ENCODE measurements around the gene POU2AF2.
"Not testable (repeated sequence)": the region's sequence is repeated elsewhere in the genome, so short reads cannot be mapped to it uniquely, and the experiment has no call there.

The POU2AF2 gene

DNA sequence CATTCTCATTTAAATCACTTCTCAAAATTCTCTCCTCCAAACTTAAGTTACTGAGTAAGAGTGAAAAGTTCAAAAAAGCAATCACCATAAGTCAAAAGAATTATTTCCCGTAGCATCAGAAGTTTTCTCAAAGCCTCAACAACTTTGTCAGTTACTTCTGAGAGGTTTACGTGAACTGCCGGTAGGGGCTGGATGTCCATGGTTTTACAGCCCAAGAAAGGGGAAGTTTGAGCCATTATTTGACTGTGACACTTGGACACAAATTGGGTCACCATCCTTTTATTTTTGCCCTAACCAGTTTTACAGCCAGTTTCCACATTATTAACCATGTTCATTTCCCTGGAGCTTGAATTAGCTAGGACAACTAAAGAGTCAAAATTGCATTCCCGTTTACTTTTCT, 60.4 kb downstream of the POU2AF2 start:
- peaks cover 3% of the 10 kb centered on the region for H3K27me3 ChIP-seq (ENCODE audit: control insufficient read depth, insufficient read depth, low read length)
- no peak overlapping the region for H3K9ac ChIP-seq (ENCODE audit: low read length)
- H3K4me3 ChIP-seq (ENCODE audit: low read length) = no peak overlapping the region
- H3K36me3 ChIP-seq (ENCODE audit: control insufficient read depth, low read depth, low read length) = no peaks in the 10 kb centered on the region
- no peaks in the 10 kb centered on the region for H3K9me3 ChIP-seq (ENCODE audit: control insufficient read depth, low read depth, low read length)
- no peak overlapping the region for H3K27ac ChIP-seq (ENCODE audit: low read length)
- H3K4me1 ChIP-seq (ENCODE audit: control insufficient read depth, low read depth, low read length) = peaks cover 13% of the 10 kb centered on the region

GRCh38 chr11:111306321-111306720, 60.8 kb downstream of the POU2AF2 start:
- no peaks in the 10 kb centered on the region for H3K36me3 ChIP-seq (ENCODE audit: control insufficient read depth, low read depth, low read length)
- H3K9ac ChIP-seq (ENCODE audit: low read length) = no peak overlapping the region
- H3K4me3 ChIP-seq (ENCODE audit: low read length) = no peak overlapping the region
- no peaks in the 10 kb centered on the region for H3K27me3 ChIP-seq (ENCODE audit: control insufficient read depth, insufficient read depth, low read length)
- peaks cover 13% of the 10 kb centered on the region for H3K4me1 ChIP-seq (ENCODE audit: control insufficient read depth, low read depth, low read length)
- H3K27ac ChIP-seq (ENCODE audit: low read length) = no peak overlapping the region
- no peaks in the 10 kb centered on the region for H3K9me3 ChIP-seq (ENCODE audit: control insufficient read depth, low read depth, low read length)

DNA sequence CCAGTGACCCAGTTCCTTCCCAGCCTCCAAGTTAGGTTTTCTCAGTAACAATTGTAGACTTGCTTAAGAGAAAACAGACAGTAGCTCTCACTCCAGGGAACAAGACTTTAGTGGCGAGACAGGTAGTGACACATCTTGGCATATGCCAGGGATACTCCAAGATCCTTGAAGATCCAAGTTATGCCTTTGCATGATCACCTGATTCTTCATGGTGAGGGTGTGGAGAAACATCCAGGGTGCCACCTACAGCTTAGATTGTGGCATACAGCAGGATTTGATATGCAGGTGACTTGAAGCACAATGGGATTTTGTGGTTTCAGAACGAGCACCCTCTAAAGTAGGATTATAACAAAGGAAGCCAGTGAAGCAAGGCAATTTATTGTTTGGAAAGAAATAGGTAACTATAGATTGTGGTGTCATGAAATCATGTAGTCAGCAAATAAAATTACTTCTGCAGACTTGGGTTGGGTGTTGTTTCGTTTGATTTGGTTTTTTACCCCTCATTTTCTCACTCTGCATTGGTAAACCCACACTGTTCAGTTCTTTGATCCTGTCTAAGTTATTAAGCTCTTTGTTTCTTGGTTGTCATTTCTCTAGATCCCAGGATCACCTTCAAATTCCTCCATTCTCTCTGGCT, 62.1 kb downstream of the POU2AF2 start:
- Histone ChIP-seq H3K4me3 (ENCODE audit: low read length) (no peak overlapping the region), H3K27ac (ENCODE audit: low read length) (no peak overlapping the region), H3K27me3 (ENCODE audit: control insufficient read depth, insufficient read depth, low read length) (no peaks in the 10 kb centered on the region), H3K9ac (ENCODE audit: low read length) (no peak overlapping the region), H3K9me3 (ENCODE audit: control insufficient read depth, low read depth, low read length) (no peaks in the 10 kb centered on the region), H3K4me1 (ENCODE audit: control insufficient read depth, low read depth, low read length) (peaks cover 10% of the 10 kb centered on the region), H3K36me3 (ENCODE audit: control insufficient read depth, low read depth, low read length) (no peaks in the 10 kb centered on the region)

DNA sequence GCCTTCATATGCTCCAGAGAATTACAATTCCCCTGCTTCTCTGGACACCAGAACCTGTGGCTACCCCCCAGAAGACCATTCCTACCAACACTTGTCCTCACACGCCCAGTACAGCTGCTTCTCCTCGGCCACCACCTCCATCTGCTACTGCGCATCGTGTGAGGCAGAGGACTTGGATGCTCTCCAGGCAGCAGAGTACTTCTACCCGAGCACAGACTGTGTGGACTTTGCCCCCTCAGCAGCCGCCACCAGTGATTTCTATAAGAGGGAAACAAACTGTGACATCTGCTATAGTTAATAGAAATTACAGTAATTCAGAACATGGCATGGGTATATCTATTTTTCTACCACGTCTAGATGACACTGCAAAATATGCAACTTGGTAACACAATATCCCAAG, 62.6 kb downstream of the POU2AF2 start:
- Histone ChIP-seq H3K27ac (ENCODE audit: low read length) (no peak overlapping the region), H3K36me3 (ENCODE audit: control insufficient read depth, low read depth, low read length) (no peaks in the 10 kb centered on the region), H3K9ac (ENCODE audit: low read length) (no peak overlapping the region), H3K27me3 (ENCODE audit: control insufficient read depth, insufficient read depth, low read length) (no peaks in the 10 kb centered on the region), H3K4me1 (ENCODE audit: control insufficient read depth, low read depth, low read length) (peaks cover 5% of the 10 kb centered on the region), H3K9me3 (ENCODE audit: control insufficient read depth, low read depth, low read length) (no peaks in the 10 kb centered on the region), H3K4me3 (ENCODE audit: low read length) (no peak overlapping the region)

- Histone ChIP-seq H3K4me3 (ENCODE audit: low read length) (no peak overlapping the region), H3K9me3 (ENCODE audit: control insufficient read depth, low read depth, low read length) (no peaks in the 10 kb centered on the region), H3K4me1 (ENCODE audit: control insufficient read depth, low read depth, low read length) (no peaks in the 10 kb centered on the region), H3K36me3 (ENCODE audit: control insufficient read depth, low read depth, low read length) (no peaks in the 10 kb centered on the region), H3K9ac (ENCODE audit: low read length) (no peak overlapping the region), H3K27ac (ENCODE audit: low read length) (no peak overlapping the region), H3K27me3 (ENCODE audit: control insufficient read depth, insufficient read depth, low read length) (no peaks in the 10 kb centered on the region)
Measured at GRCh38 chr11:111309215-111309915, 63.8 kb downstream of the POU2AF2 start.

DNA sequence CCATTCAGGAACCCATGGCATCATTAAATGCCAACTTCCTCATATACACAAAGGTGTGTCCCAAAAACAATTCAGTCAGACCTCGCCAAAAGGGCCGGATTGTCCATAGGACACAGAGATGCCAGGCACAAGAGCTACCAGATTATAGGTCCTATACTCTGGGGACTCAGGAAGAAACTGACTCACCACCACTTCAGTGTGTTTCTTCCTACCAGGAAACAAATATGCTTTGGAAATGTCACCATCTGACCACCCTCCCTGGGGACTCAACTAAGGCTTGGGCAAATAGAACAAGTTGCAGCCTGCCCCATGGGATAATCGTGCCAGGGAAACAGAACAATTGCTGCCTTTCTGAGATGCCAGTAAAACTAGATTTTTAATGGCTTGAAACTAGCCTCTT, 64.6 kb downstream of the POU2AF2 start:
- no peak overlapping the region for H3K27ac ChIP-seq (ENCODE audit: low read length)

DNA sequence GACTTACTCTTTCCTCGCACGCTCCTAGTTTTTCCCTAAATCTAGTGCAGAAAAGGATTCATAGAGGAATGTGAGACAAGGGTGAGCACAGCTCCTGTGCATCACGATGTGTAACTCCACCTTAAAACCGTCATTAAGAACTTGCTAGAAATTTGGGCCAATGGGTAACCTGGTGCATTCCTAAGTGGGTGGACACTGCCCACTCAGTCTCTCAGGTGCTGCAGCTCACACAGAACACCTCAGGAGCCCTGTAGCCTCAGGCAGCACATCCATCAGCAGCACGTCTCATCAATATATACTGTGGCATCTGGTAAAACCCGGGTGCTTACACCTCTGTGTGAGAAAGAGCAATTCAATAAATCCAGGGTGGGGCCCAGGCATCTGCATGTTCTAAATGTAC, 65.2 kb downstream of the POU2AF2 start:
- no peak overlapping the region for H3K9ac ChIP-seq (ENCODE audit: low read length)
- no peaks in the 10 kb centered on the region for H3K36me3 ChIP-seq (ENCODE audit: control insufficient read depth, low read depth, low read length)
- no peaks in the 10 kb centered on the region for H3K4me1 ChIP-seq (ENCODE audit: control insufficient read depth, low read depth, low read length)
- H3K4me3 ChIP-seq (ENCODE audit: low read length) = no peak overlapping the region
- no peaks in the 10 kb centered on the region for H3K9me3 ChIP-seq (ENCODE audit: control insufficient read depth, low read depth, low read length)
- H3K27me3 ChIP-seq (ENCODE audit: control insufficient read depth, insufficient read depth, low read length) = no peaks in the 10 kb centered on the region
- H3K27ac ChIP-seq (ENCODE audit: low read length) = no peak overlapping the region

More for the DNA sequence above, 64.6 kb downstream of the POU2AF2 start:
- no peaks in the 10 kb centered on the region for H3K9me3 ChIP-seq (ENCODE audit: control insufficient read depth, low read depth, low read length)
- H3K9ac ChIP-seq (ENCODE audit: low read length) = no peak overlapping the region
- no peaks in the 10 kb centered on the region for H3K27me3 ChIP-seq (ENCODE audit: control insufficient read depth, insufficient read depth, low read length)
- no peak overlapping the region for H3K4me3 ChIP-seq (ENCODE audit: low read length)
- H3K36me3 ChIP-seq (ENCODE audit: control insufficient read depth, low read depth, low read length) = no peaks in the 10 kb centered on the region
- H3K4me1 ChIP-seq (ENCODE audit: control insufficient read depth, low read depth, low read length) = no peaks in the 10 kb centered on the region

DNA sequence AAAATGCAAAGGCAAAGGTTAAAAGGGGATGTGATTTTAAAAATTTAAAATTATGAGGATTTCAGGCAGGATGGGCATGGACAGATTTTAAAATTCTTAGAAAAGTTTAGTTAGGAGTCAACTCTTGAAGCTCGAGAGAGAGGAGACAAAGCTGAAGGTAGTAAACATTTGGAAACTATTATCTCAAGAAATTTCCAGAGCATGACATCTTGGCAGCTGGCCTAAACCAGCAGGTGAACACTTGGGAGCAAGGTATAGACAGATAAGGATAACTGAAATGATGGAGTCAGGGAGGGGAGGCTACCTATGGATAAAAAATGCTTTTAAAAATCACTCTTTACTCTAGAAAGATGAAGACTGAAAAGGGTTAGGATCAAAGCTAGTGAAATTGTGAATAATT, 66.6 kb downstream of the POU2AF2 start:
- no peaks in the 10 kb centered on the region for H3K27me3 ChIP-seq (ENCODE audit: control insufficient read depth, insufficient read depth, low read length)
- no peak overlapping the region for H3K9ac ChIP-seq (ENCODE audit: low read length)
- no peaks in the 10 kb centered on the region for H3K4me1 ChIP-seq (ENCODE audit: control insufficient read depth, low read depth, low read length)
- H3K27ac ChIP-seq (ENCODE audit: low read length) = no peak overlapping the region
- H3K4me3 ChIP-seq (ENCODE audit: low read length) = no peak overlapping the region
- H3K9me3 ChIP-seq (ENCODE audit: control insufficient read depth, low read depth, low read length) = no peaks in the 10 kb centered on the region
- H3K36me3 ChIP-seq (ENCODE audit: control insufficient read depth, low read depth, low read length) = no peaks in the 10 kb centered on the region

GRCh38 chr11:111319296-111319695, 73.8 kb downstream of the POU2AF2 start:
- Histone ChIP-seq H3K27me3 (ENCODE audit: control insufficient read depth, insufficient read depth, low read length) (no peaks in the 10 kb centered on the region), H3K27ac (ENCODE audit: low read length) (no peak overlapping the region), H3K4me3 (ENCODE audit: low read length) (no peak overlapping the region), H3K36me3 (ENCODE audit: control insufficient read depth, low read depth, low read length) (no peaks in the 10 kb centered on the region), H3K4me1 (ENCODE audit: control insufficient read depth, low read depth, low read length) (no peaks in the 10 kb centered on the region), H3K9me3 (ENCODE audit: control insufficient read depth, low read depth, low read length) (no peaks in the 10 kb centered on the region), H3K9ac (ENCODE audit: low read length) (no peak overlapping the region)

DNA sequence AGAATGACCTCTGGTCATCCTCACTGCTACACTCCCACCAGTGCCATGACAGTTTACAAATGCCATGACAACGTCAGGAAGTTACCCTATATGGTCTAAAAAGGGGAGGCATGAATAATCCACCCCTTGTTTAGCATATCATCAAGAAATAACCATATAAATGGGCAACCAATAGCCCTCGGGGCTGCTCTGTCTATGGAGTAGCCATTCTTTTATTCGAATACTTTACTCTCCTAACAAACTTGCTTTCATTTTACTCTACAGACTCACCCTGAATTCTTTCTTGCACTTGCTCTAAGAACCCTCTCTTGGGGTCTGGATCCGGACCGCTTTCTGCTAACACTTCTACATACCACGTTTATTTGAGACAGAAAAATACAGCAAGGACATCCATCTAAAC, 74.7 kb downstream of the POU2AF2 start:
- not testable (repeated sequence) for H3K4me3 ChIP-seq (ENCODE audit: low read length); H3K9ac ChIP-seq (ENCODE audit: low read length)

DNA sequence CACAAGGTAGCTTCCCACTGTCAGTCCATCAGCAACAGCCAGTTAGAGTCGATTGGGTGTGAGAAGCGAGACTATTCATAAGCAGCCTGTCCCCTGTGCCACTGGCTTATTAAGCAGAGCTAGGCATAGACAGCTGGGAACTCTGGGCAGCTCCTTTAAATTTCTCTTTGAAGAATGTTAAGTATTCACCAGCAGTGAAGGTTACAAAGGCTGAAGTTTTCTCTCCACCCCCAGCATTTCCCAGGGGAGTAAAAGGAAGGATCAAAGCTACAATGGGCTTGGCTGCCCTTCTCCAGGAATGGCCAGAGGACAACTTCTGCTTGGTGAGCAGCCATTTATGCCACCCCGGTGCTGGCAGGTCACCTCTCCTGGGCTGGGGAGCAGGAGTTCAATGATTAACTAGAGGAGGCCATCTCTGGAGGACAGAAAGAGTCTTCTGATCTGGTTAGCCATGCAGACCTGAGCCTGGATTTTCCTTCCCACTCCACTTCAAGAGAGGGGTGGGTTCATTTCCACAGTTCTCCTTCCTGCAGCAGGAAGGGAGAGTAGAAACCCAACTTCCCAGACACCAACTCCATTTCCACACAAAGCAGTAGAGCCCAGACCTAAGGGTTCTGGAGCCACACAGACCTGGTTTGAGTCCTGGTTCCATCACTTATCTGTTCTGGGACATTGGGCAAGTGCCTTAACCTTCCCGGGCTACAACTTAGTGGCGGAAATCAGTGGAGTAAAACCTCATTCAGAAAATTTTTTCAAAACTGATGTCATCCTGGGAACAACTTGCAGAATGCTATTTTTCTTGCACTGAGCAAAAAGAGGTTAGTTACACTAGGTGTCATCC, 75.4 kb downstream of the POU2AF2 start:
- Histone ChIP-seq H3K9me3 (ENCODE audit: control insufficient read depth, low read depth, low read length) (no peaks in the 10 kb centered on the region), H3K4me1 (ENCODE audit: control insufficient read depth, low read depth, low read length) (no peaks in the 10 kb centered on the region), H3K4me3 (ENCODE audit: low read length) (no peak overlapping the region), H3K27me3 (ENCODE audit: control insufficient read depth, insufficient read depth, low read length) (no peaks in the 10 kb centered on the region), H3K9ac (ENCODE audit: low read length) (no peak overlapping the region), H3K36me3 (ENCODE audit: control insufficient read depth, low read depth, low read length) (no peaks in the 10 kb centered on the region), H3K27ac (ENCODE audit: low read length) (no peak overlapping the region)

More for the DNA sequence above, 74.7 kb downstream of the POU2AF2 start:
- H3K27ac ChIP-seq (ENCODE audit: low read length); H3K27me3 ChIP-seq (ENCODE audit: control insufficient read depth, insufficient read depth, low read length); H3K4me1 ChIP-seq (ENCODE audit: control insufficient read depth, low read depth, low read length); H3K36me3 ChIP-seq (ENCODE audit: control insufficient read depth, low read depth, low read length); H3K9me3 ChIP-seq (ENCODE audit: control insufficient read depth, low read depth, low read length): not testable (repeated sequence)
